ENCODE data around the gene FOXC1.

The FOXC1 gene

DNA sequence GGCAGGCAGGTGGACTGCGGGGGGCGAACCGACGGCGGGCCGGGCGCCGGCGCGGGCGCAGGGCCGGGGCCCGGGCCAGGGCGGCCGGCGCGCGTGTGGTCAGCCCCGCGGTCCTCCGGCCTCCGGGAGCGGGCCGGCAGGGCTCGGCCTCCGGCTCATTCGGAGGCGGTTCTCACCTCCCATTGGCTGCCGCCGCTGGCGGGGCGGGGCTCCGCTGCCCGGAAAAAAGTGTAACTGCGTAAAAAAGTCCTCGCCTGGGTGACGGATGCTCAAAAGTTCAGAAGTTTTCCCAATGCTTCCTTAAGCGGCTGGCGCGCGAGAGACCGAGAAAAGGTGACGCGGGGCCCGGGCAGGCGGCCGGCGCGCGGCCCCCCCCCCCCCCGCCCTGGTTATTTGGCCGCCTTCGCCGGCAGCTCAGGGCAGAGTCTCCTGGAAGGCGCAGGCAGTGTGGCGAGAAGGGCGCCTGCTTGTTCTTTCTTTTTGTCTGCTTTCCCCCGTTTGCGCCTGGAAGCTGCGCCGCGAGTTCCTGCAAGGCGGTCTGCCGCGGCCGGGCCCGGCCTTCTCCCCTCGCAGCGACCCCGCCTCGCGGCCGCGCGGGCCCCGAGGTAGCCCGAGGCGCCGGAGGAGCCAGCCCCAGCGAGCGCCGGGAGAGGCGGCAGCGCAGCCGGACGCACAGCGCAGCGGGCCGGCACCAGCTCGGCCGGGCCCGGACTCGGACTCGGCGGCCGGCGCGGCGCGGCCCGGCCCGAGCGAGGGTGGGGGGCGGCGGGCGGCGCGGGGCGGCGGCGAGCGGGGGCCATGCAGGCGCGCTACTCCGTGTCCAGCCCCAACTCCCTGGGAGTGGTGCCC lies at the start of gene FOXC1:
FOXC1 (plus strand) TSS at position 268 of the 849 bp plus-strand sequence; CDS start at position 799, 531 bp downstream.
- DNase-seq, result peak; percentile 95

DNA sequence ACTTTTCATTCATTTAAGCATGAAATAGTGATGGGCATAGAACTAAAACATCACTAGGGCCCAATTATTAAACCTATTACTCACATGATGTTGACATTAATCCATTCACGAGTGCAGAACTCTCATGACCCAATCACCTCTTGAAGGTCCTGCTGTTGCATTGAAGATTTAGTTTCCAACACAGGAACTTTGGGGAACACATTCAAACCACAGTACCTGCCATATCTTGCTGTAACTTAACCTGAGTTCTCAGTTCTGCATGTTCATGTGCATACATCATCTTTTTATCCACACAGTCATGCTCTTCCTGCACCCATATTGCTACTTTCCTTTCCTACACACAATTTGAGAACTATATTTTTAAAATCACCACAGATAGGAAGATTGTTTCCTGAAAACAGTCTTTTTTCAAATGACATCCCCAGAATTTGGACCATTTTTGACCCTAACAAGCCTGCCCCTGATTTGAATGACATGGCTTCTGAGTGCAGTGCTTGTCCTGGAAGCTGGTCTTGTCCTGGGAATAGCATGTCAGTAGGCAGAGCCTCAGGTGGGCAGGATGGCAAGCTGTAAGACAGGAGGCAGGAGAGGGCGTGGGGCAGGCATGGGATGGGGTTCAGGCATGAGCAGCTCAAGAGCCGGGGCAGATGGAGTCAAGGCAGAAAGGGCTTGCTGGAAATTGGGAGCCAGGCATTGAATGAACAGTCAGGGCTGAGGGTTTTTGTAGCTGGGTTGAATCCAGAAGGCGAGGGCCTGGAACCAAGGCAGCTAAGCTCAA lies 49.2 kb upstream of the FOXC1 start:
- DNase-seq, result no peak

DNA sequence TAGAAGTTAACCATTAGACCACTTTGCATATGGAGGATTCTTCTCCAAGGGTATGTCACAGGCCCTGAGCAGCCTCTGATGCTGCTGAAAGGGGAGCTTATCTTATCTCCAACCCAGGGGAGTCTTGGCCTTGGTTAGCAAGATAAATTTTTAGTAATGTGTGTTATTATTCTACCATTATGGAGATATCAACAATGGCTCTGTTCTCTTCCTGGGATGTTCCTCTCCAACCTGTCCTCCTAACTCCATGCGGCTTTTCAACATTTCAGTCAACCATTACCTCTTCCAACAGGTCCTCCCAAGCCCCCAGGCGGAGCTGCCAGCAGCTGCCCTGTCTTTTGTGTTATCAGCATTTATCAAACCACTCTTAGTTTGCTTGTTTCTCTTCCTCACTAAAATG lies 48.4 kb upstream of the FOXC1 start:
- DNase-seq, result no peak

DNA sequence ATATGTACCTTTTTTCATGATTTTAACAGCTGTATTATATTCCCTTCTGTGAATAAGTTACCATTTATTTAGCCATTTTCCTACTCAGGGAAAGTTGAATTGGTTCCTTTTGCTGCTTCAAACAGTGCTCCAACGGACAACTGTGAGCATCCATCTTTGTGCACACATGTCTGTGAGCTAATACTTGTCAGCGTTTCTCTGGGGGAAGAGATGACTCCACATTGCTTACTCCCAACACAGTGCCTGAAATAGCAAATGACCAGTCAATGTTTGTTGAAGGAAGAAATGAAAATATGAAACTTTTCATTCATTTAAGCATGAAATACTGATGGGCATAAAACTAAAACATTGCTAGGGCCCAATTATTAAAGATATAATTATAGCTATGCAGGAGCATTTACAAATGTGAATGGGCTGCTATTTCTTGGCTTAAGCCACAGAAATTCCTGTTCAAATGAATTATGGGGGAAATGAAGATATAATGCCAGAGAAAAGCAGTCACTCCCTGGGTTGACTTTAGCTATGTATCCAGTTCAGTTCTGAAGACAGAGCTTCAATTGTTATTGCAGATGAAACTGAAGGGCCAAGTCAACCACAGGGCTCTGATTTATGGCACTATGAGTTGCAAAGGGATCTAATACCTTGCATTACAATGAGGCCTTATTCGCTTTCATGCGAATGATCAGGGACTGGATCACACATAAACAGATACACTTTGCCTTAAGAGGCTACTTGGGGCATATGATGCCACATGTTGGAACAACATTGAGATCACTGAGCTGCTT lies 47.4 kb upstream of the FOXC1 start:
- DNase-seq, result no peak

DNA sequence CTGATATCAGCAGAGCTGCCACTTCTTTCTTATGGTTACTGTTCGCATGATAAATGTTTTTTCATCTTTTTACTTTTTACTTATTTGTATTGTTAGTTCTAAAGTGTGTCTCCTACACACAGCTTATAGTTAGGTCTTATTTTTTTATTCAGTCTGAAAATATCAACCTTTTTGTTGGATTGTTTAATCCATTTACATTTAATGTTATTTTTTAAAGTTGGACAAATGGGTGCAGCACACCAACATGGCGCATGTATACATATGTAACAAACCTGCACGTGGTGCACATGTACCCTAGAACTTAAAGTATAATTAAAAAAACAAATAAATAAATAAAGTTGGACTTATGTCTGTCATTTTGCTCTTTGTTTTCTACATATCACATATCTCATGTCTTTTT lies 40.3 kb upstream of the FOXC1 start:
- no peak for DNase-seq

DNA sequence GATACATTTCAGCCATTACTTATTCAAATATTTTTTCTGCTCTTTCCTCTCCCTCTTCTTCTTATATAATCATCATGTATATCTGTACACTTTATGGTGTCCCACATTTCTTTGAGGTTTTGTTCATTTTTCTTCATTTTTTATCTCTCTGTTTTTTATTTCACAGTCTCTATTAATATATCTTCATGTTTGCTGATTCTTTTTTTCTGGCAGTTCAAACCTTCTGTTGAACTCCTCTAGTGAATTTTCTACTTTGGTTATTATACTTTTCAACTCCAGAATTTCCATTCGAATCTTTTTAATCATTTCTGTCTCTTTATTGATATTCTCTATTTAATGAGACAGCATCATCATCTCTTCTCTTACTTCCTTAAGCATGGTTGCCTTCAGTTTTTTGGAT lies 38.9 kb upstream of the FOXC1 start:
- DNase-seq, result no peak

DNA sequence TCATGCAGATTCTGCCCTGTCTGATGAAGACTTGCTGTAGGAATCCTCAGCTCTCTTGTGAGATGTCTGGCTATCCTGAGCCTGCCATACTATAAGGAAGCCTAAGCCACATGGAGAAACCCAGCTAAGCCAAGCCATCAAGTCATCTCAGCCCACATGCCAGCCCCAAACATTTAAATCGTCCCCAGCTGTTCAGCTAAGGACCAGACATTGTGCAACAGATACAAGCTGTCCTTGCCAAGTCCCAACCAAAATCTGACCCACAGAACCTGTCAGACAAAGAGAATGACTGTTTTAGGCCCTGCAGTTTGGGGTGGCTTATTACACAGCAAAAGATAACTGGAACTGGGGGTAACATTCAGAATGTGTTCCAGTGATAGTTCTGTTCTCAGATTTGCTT lies 36.8 kb upstream of the FOXC1 start:
- DNase-seq, result no peak

DNA sequence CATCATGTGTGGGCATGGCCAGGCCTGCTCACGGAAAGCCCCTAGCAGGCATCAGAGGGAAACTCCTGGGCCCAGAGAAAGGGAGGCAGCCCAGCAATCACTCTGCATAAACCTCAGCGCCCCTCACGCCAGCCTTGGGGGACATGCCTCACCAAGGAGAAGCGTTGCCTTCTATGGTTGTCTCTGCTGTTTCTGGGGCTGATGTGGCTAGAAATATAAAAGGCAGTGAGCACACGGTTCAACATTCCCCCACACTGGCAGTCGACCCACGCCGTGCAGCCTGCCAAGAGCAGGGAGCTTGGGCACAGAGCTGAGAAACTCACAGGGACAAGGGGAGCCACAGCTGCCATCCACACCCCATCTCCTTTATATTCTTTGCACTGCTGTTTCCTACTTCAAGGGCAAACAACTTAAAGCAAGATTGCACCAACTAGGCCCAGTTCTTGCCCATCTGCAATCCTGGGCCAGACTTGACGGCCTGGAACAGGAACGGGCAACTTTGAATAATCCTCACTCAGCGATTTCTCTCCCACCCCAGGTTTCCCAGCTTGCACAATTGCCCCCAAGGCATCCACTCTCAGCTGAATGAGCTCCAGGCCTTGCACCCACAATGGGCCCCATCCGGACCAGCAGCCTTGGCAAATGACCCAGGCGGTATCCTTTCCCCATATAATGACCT lies 35.5 kb upstream of the FOXC1 start:
- peak; percentile 49 for DNase-seq

DNA sequence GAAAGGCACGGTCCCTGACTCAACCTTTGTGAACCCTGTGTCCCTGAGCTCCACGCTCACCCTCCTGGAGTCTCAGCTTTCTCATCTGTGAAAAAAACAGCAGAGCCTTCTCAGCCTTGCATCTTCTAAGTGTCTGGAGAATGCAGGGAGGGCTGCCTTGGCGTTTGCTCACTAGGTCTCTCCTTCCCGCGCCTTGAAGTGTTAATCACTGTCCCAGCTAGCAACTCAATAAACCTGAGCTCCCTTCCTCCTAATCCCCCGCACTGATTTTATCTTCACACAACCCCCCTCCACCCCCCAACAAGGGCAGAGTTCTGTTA lies 34.9 kb upstream of the FOXC1 start:
- no peak for DNase-seq

DNA sequence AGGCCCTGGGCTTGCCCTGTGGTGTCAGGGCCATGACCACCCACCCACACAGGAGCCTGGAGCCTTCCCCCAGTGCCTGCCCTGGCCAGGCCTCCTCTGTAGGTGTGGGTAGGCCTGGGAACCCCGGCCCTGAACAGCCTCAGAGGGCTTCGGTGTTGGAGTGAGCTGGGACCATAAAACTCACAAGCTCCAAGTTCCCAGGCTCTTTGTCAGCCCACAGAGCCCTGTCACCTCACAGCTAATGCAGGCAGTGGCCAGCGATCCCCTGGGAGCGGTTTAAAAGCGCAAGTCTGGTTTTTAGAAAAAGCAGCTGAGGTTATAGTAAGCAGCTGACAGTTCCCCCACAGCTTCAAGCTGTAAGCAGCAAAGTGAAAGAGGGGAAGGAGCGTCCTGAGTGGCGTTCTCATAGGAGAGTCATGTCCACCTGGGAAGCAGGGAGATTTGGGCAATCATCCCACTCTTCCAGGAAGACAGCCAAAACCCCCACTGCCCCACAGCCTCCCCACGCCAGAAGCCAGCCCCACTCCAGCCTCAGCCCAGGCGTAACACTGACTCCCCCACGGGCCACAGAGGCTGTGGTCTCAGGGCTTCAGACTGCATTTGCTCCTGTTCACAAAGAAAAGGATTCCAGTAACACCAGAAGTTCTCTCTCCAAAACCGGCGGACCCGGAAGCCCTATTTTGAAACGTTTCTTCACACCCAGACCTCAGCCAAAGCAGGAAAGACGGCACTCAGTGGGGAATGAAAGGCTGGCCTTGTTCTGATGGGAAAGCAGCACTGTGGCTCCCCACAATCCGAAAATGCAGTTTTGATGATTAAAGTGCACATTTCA lies 34.3 kb upstream of the FOXC1 start:
- peak; percentile 71 for DNase-seq

DNA sequence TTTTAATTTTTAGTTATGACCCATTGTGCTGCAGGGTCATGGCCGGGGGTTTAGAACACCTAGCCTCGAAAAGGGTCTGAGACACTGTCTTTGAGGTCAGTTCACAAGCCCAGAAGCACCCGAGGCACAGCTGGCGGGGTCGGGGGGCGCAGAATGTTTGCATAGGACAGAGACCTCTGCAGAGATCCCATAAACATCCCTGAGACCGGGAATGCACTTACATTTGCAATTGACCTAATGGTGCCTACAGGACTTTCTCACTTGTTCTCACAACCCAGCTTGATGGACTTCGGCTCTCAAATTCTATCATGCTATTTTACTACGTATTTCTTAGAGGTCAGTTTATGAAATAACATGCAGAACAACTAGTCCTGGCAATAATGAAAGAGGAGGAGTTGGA lies 33.5 kb upstream of the FOXC1 start:
- DNase-seq, result no peak

DNA sequence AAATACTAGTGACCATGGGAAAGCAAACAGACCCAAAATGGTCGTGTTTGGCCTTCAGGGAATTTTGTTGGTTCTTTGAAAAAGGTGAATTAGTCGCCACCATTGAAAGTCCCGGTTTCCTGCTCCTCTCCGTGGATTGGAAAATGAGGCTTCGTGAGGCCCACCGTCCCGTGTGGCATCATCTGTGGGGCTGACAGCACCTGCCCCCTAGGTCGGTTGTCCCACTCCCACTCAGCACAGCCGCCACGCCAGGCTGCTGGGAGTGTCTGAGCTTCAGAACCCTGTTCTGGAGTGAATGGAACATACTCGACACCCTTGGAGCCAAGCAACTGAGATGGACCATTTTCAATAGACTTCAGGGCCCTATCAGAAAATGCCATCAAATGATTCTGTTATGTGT lies 33.0 kb upstream of the FOXC1 start:
- no peak for DNase-seq

DNA sequence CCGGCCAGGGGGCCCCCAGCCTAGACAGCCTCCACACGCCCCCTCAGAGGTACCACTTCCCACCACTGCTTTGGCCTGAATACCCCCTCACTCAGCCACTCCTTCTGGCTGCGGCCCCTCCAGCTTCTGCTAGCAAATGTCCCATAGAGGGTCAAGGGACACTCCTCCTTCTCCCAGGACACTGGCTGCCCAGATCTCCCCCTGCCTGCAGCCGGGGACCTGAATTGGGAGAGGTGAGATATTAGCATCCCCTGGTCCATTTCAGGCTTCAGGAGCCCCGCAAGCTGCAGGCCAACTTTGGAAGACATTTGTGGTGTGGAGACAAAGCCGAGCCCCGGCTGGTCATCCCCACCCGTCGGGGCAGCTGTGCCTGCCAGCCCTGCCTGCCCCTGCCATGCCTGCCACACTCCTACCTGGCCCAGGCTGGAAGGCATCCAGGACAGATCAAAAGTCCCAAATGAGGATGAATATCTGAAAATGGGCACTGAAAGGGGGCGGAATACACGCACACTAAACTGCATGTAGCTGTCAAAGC lies 32.5 kb upstream of the FOXC1 start:
- no peak for DNase-seq

DNA sequence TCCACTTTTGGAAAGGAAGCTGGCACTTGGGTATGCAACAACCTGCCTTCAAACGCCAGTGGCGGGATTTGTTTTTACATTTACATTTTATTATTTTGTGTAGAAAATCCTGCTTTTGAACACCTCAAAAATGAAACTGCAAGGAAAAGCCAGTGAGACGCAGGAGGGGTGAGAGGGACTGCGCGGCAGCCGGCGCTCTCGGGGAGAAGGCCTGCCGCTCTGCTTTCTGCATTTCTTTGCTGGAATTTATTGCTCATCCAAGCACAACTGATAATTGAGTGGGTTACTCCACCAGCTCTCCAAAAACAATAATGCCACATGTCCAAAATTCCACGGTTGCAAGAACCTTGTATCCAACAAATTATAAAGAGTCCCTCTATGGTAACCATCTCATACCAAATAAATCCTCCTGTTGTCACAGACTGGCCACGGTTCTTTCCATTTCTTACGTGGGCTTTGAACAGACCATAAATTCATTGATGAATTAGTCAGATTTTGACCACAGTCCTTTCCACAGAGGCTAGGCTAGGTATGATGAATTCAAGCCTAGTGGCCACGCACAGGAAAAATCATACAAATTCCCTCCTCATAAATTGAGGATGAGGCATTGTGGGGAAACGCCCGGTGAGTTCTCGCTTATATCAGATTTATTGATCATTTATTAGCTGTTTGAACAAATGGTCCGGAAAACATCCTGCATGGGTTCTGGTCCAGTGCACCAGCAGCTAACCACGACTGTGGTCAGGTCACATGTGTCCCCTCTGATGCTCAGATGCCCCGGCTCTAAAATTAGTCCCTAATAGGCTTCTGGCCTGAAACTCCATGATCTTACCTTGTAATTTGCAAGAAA lies 31.6 kb upstream of the FOXC1 start:
- no peak for DNase-seq

DNA sequence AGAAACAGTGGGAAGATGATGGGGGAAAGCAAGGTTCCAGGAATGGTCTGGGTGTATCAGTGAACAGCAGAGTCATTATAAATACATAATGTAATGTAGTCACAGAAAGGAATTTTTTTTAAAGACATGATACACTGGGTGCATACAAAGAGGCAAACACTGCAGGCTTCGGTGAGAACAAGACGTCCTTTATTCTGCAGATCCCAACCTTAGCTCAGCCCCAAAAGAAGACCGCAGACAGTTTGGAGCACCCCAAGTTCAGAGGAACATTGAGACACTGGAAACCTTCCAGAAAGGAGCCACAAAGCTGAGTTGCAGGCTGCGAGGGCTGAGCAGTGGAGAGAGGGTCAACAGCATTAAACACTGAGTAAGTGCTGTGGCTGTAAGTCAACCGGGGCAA lies 30.6 kb upstream of the FOXC1 start:
- no peak for DNase-seq

DNA sequence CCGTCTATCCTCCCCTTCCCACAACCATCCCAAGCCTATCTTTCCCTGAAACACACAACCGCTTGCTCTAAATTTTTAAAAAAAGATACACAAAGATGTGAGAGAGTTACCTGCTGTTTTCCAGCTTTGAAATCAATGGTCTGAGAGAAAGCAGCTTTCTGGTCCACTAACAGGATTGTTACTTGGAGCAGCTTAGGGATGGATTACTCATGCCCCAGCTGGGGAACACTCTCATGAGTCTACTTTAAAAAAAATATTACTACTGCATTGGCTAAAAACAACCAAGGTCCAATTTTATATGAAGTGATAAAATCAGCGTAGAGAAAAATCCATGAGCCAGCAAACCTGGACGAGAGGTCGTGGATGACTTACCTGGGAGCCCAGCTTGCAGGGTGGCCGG lies 29.6 kb upstream of the FOXC1 start:
- no peak for DNase-seq

DNA sequence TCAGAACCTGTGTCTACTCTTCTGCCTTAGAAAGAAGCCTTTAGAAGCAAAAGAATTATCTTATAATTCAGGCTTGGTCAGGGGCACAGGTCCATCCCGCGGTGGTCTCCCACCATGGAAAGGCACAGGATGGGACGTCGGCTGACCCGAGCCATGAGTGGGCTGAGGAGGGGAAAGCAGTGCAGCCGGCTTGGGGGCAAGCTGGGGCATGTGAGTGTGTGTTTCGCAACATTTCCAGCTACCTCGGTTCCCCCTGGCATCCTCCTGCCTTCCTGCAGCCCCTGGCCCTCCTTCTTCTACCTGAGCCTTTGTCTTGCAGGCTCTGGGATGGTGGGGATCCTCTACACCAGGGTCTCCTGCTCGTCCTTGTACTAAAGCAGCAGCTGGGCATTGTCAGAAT lies 29.1 kb upstream of the FOXC1 start:
- no peak for DNase-seq

DNA sequence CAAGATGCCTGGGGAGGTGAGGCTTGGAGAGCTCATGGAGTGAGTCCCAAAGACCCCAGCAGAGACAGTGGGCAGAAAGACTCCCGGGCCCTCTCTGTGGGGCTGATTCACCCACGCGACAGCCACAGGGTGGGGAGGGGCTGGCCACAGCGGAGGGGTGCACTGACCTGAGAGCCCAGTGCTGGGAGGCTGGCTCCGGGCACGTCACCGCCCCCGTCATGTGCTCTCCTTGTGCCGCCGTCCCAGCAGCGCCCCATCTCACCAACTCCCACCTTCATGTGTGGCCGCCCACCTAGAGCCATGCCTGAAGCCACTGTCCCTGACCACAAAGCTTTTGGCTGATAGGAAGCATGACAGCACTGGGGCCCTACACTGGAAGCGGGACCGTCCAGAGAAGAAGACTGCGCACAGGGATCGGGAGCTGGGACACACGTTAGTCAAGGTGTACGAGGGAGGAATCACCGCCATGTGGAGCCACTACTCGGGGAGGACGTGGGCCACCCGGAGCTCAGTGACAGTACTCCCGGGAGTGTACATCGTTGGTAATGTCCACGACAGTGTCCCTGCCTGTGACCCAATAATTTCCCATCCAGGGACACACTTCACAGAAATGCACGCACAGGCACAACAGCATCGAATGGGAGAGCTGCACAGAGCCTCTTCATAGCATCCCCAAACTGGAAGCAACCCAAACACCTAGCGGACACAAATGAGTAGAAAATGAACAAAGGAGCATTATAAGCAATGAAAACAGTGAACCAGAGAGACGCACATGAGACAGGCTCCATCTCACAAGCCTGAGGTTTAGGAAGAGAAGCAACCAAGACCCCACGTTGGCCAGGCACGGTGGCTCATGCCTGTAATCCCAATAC lies 28.4 kb upstream of the FOXC1 start:
- DNase-seq, result no peak

DNA sequence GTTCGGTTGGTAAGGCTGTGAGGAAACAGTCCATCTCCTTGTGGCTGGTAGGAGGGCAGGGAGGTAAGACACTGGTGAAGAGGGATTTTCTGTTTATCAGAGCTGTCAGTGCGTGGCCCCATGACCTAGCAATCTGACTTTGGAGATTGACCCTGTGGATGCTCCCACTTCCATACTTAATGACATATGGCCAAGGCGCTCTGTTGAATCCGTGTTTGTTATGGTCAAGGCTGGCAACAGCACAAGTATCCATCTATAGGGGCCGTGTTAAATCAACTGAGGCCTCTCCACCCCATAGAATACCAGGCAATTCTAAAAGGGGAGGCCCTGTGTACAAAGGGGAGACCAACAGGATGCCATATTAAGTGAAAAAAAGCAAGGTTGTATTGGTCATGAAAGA lies 25.6 kb upstream of the FOXC1 start:
- DNase-seq, result no peak
